Measurements from ENCODE around the gene SYT17. TPM values are rescaled to one million over a fixed set of nuclear protein-coding genes. Genes with fewer than 3 reads are reported as not detected.
A peak's percentile ranks its signal among the peaks of the same experiment; 100 is the strongest.

SYT17 gene
- polyA plus RNA-seq, 2 of the 4 experiments (the other 2 are of a cell fraction): 9.8 to 18.7 TPM

- Histone ChIP-seq H3K4me3 (no peak overlapping the region), H3K4me2 (no peak overlapping the region), H3K4me1 (0 out of 3 replicates have a peak, but pooled peaks cover 6% of the 10 kb centered on the region), H3K9me3 (no peaks in the 10 kb centered on the region), H3K27ac (no peak overlapping the region)
- TF ChIP-seq GATA3 (IDR thresholded peaks at IDR 0.05; ENCODE audit: borderline replicate concordance): no peak
- TF ChIP-seq TP53 (CRISPR knock-in tag; IDR thresholded peaks at IDR 0.05): no peak
- no peak for TF ChIP-seq RCOR1 (IDR thresholded peaks at IDR 0.05; ENCODE audit: low read depth, low read length)
- TF ChIP-seq HOXB13 (CRISPR knock-in tag; IDR thresholded peaks at IDR 0.05; ENCODE audit: low read depth): no peak
- TF ChIP-seq EHF (CRISPR knock-in tag; IDR thresholded peaks at IDR 0.05): no peak
- TF ChIP-seq RFX5 (IDR thresholded peaks at IDR 0.05): no peak
- TF ChIP-seq RAD21 (conservative IDR thresholded peaks at IDR 0.05 in 1 of 2, IDR thresholded peaks at IDR 0.05 in 1 of 2): no peak
- FAIRE-seq (no peak), ATAC-seq (peak in 1 of 2 experiments; percentile 39; a peak in 2 of 6 replicates), DNase-seq (ENCODE audit: low read depth in 1 of 2, low spot score in 1 of 2) (peak in 1 of 2 experiments; percentile 25)
- ChIA-PET CTCF (no interaction called here), POLR2A (no interaction called here)
- WGBS (ENCODE audit: missing lambda C conversion rate): 69% methylated on average over 2 of the region's 2 CpGs
These were observed 51.8 kb downstream of the SYT17 start for GRCh38 chr16:19219836-19220235.

GRCh38 chr16:19223235-19224170 lies 55.5 kb downstream of the SYT17 start:
- Histone ChIP-seq H3K4me2 (no peak overlapping the region), H3K9me3 (no peaks in the 10 kb centered on the region), H3K4me3 (no peak overlapping the region), H3K27ac (no peak overlapping the region), H3K4me1 (0 out of 3 replicates have a peak, but pooled peaks cover 6% of the 10 kb centered on the region)
- TF ChIP-seq RAD21 (conservative IDR thresholded peaks at IDR 0.05 in 1 of 2, IDR thresholded peaks at IDR 0.05 in 1 of 2) (peak; percentile 35 to 56; a peak in 4 of 5 replicates), ZC3H11A (IDR thresholded peaks at IDR 0.05) (no peak), CTCF (IDR thresholded peaks at IDR 0.05) (peak; percentile 62), KDM5A (IDR thresholded peaks at IDR 0.05) (no peak), SMC3 (IDR thresholded peaks at IDR 0.05) (peak; percentile 49; the same call in 2 of the 3 replicates), FOXS1 (CRISPR knock-in tag; IDR thresholded peaks at IDR 0.05) (no peak), EHMT2 (IDR thresholded peaks at IDR 0.05; ENCODE audit: low read depth) (no peak), ELK1 (IDR thresholded peaks at IDR 0.05; ENCODE audit: low read depth, low read length) (no peak)
- no peak for ATAC-seq
- POLR2A ChIA-PET: no interaction called here
- FAIRE-seq: no peak
- WGBS (ENCODE audit: missing lambda C conversion rate): 52% methylated on average over 8 of the region's 8 CpGs
- CTCF ChIA-PET: interaction anchor here (0.7 to 2.7 kb wide), 8 partner anchors 10 to 279 kb away, joined by 3 to 15 read pairs (median 3); no protein-coding TSS in a partner anchor
- DNase-seq (ENCODE audit: low read depth in 1 of 2, low spot score in 1 of 2): peak in 1 of 2 experiments; percentile 46

GRCh38 chr16:19225651-19226050 lies 57.6 kb downstream of the SYT17 start:
- Histone ChIP-seq H3K4me1 (no peaks in the 10 kb centered on the region), H3K4me3 (no peak overlapping the region), H3K9me3 (no peaks in the 10 kb centered on the region), H3K4me2 (no peak overlapping the region), H3K27ac (no peak overlapping the region)
- no peak for FAIRE-seq
- no peak for TF ChIP-seq NFE2L2 (conservative IDR thresholded peaks at IDR 0.05; ENCODE audit: low read length)
- TF ChIP-seq FOXS1 (CRISPR knock-in tag; IDR thresholded peaks at IDR 0.05): no peak
- TF ChIP-seq JUN (IDR thresholded peaks at IDR 0.05): no peak
- no peak for TF ChIP-seq ZSCAN20 (CRISPR knock-in tag; IDR thresholded peaks at IDR 0.05)
- TF ChIP-seq RNF2 (IDR thresholded peaks at IDR 0.05; ENCODE audit: borderline replicate concordance, low read depth): no peak
- TF ChIP-seq EHMT2 (IDR thresholded peaks at IDR 0.05; ENCODE audit: low read depth): no peak
- TF ChIP-seq CBX8 (IDR thresholded peaks at IDR 0.05): no peak
- TF ChIP-seq KDM1A (IDR thresholded peaks at IDR 0.05; ENCODE audit: low read depth): no peak
- no peak for TF ChIP-seq USF2 (IDR thresholded peaks at IDR 0.05)
- TF ChIP-seq JUNB (IDR thresholded peaks at IDR 0.05): no peak
- no peak for TF ChIP-seq HOXB5 (CRISPR knock-in tag; IDR thresholded peaks at IDR 0.05)
- TF ChIP-seq ZNF302 (CRISPR knock-in tag; IDR thresholded peaks at IDR 0.05): no peak
- TF ChIP-seq POLR2AphosphoS2 (conservative IDR thresholded peaks at IDR 0.05; ENCODE audit: low read length): no peak
- TF ChIP-seq PBX3 (IDR thresholded peaks at IDR 0.05): no peak
- TF ChIP-seq ELK1 (IDR thresholded peaks at IDR 0.05; ENCODE audit: low read depth, low read length): no peak
- no peak for TF ChIP-seq SMC3 (IDR thresholded peaks at IDR 0.05)
- no peak for TF ChIP-seq TFCP2L1 (CRISPR knock-in tag; IDR thresholded peaks at IDR 0.05)
- CTCF ChIA-PET: no interaction called here
- POLR2A ChIA-PET: no interaction called here
- no peak for DNase-seq (ENCODE audit: low read depth in 1 of 2, low spot score in 1 of 2)
- no peak for ATAC-seq

Measured in A549 (cell line).